Measurements from ENCODE around the gene MACIR. TPM values are rescaled to one million over a fixed set of nuclear protein-coding genes. Genes with fewer than 3 reads are reported as not detected.

Gene MACIR
- total RNA-seq, 4 donors from 2014 or later: 12.2 to 41.7 (median 19.5) TPM

GRCh38 chr5:103275851-103276250 is 17.3 kb downstream of the MACIR start:
- no peak for TF ChIP-seq CTCF (IDR thresholded peaks at IDR 0.05; ENCODE audit: low read depth)

GRCh38 chr5:103280967-103281366 is 22.4 kb downstream of the MACIR start:
- no peak for TF ChIP-seq CTCF (IDR thresholded peaks at IDR 0.05; ENCODE audit: low read depth)

- no peak for TF ChIP-seq CTCF (IDR thresholded peaks at IDR 0.05; ENCODE audit: low read depth)
Observed at GRCh38 chr5:103283120-103283519, 24.6 kb downstream of the MACIR start.

GRCh38 chr5:103283869-103284268 is 25.3 kb downstream of the MACIR start:
- no peak for TF ChIP-seq CTCF (IDR thresholded peaks at IDR 0.05; ENCODE audit: low read depth)

GRCh38 chr5:103286622-103287021 is 28.1 kb downstream of the MACIR start:
- TF ChIP-seq CTCF (IDR thresholded peaks at IDR 0.05; ENCODE audit: low read depth): no peak

- no peak for TF ChIP-seq CTCF (IDR thresholded peaks at IDR 0.05; ENCODE audit: low read depth)
Observed at GRCh38 chr5:103289024-103289423, 30.5 kb downstream of the MACIR start.

GRCh38 chr5:103290846-103291245 is 32.3 kb downstream of the MACIR start:
- no peak for TF ChIP-seq CTCF (IDR thresholded peaks at IDR 0.05; ENCODE audit: low read depth)
